Trophoblast cell (in vitro differentiated cells and primary cell): ENCODE measurements around the gene OSCAR.

ENCODE experiments used
- DNase-seq, 2 donors: peaks; one replicate each; pipeline ENCODE4 v3.0.0-alpha.2; 2016
- H2AFZ ChIP-seq: 2 replicates; pipeline ENCODE4 v1.6.1; 2013; ENCODE audit warnings: low read length, moderate library complexity, mild to moderate bottlenecking; ENCODE audit not compliant: insufficient read depth, poor library complexity
- H2AK5ac ChIP-seq: 2 replicates; pipeline ENCODE4 v1.6.1; 2013; ENCODE audit warnings: mild to moderate bottlenecking, low read length
- H2BK120ac ChIP-seq: 2 replicates; pipeline ENCODE4 v1.6.1; 2013; ENCODE audit warnings: low read length, mild to moderate bottlenecking, moderate library complexity; ENCODE audit not compliant: insufficient read depth, poor library complexity
- H2BK12ac ChIP-seq: 2 replicates; pipeline ENCODE4 v1.6.1; 2013; ENCODE audit warnings: mild to moderate bottlenecking, low read length, moderate library complexity
- H2BK5ac ChIP-seq: 2 replicates; pipeline ENCODE4 v1.6.1; 2013; ENCODE audit warnings: low read length, low read depth, moderate library complexity, mild to moderate bottlenecking; ENCODE audit not compliant: poor library complexity
- H3K14ac ChIP-seq: 2 replicates; pipeline ENCODE4 v1.6.1; 2013; ENCODE audit warnings: mild to moderate bottlenecking, low read length
- H3K18ac ChIP-seq: 2 replicates; pipeline ENCODE4 v1.6.1; 2013; ENCODE audit warnings: mild to moderate bottlenecking, low read length
- H3K23ac ChIP-seq: 2 replicates; pipeline ENCODE4 v1.6.1; 2013; ENCODE audit warnings: low read length
- H3K27ac ChIP-seq: 2 replicates; pipeline ENCODE4 v1.5.1; 2013; ENCODE audit warnings: low read depth, mild to moderate bottlenecking, inconsistent platforms, low read length, moderate library complexity
- H3K27me3 ChIP-seq: 2 replicates; pipeline ENCODE4 v1.6.1; 2013; ENCODE audit warnings: inconsistent platforms, mild to moderate bottlenecking, low read length, moderate library complexity; ENCODE audit not compliant: insufficient read depth
- H3K36me3 ChIP-seq, 2 experiments: 1 replicate in 1 of 2; 2 replicates in 1 of 2; pipeline ENCODE4 v1.6.1; 2013; ENCODE audit warnings: low read length in 2 of 2, mild to moderate bottlenecking in 2 of 2, moderate library complexity in 1 of 2; ENCODE audit not compliant: insufficient read depth in 2 of 2, control insufficient read depth in 1 of 2
- H3K4ac ChIP-seq: 2 replicates; pipeline ENCODE4 v1.6.1; 2013; ENCODE audit warnings: low read depth, mild to moderate bottlenecking, low read length, moderate library complexity
- H3K4me1 ChIP-seq, 2 experiments: 1 replicate in 1 of 2; 2 replicates in 1 of 2; pipeline ENCODE4 v1.6.1; 2013; ENCODE audit warnings: low read length in 2 of 2, mild to moderate bottlenecking in 2 of 2, moderate library complexity in 1 of 2; ENCODE audit not compliant: insufficient read depth in 2 of 2, control insufficient read depth in 1 of 2
- H3K4me2 ChIP-seq: 2 replicates; pipeline ENCODE4 v1.6.1; 2013; ENCODE audit warnings: inconsistent platforms, mild to moderate bottlenecking, low read length, moderate library complexity
- H3K4me3 ChIP-seq: 2 replicates; pipeline ENCODE4 v1.5.1; 2013; ENCODE audit warnings: mild to moderate bottlenecking, low read depth, low read length, inconsistent platforms
- H3K79me1 ChIP-seq: one replicate; pipeline ENCODE4 v1.6.1; 2013; ENCODE audit warnings: low read length
- H3K79me2 ChIP-seq: 2 replicates; pipeline ENCODE4 v1.6.1; 2013; ENCODE audit warnings: low read length, mild to moderate bottlenecking; ENCODE audit not compliant: control insufficient read depth, insufficient read depth, poor library complexity
- H3K9ac ChIP-seq: 2 replicates; pipeline ENCODE4 v1.6.1; 2013; ENCODE audit warnings: mild to moderate bottlenecking, low read length
- H3K9me3 ChIP-seq: 2 replicates; pipeline ENCODE4 v1.6.1; 2013; ENCODE audit warnings: low read depth, mild to moderate bottlenecking, control low read depth, inconsistent platforms, low read length; ENCODE audit not compliant: insufficient read depth
- H4K12ac ChIP-seq: 2 replicates; pipeline ENCODE4 v1.6.1; 2013; ENCODE audit warnings: low read depth, mild to moderate bottlenecking, low read length, moderate library complexity
- H4K8ac ChIP-seq: 2 replicates; pipeline ENCODE4 v1.6.1; 2013; ENCODE audit warnings: low read depth, mild to moderate bottlenecking, low read length, moderate library complexity
- H4K91ac ChIP-seq: one replicate; pipeline ENCODE4 v1.6.1; 2013; ENCODE audit warnings: low read depth, mild to moderate bottlenecking, low read length, moderate library complexity
- WGBS: extraction: QIAGEN DNeasy Blood & Tissue Kit; methylation state at CpG from one replicate; pipeline ENCODE4 v1.1.7; 2013; ENCODE audit warnings: missing lambda C conversion rate; ENCODE audit not compliant: insufficient read length, insufficient coverage; ENCODE audit errors: extremely low coverage; 5-methylcytosine and 5-hydroxymethylcytosine counted together

Gene OSCAR

DNA sequence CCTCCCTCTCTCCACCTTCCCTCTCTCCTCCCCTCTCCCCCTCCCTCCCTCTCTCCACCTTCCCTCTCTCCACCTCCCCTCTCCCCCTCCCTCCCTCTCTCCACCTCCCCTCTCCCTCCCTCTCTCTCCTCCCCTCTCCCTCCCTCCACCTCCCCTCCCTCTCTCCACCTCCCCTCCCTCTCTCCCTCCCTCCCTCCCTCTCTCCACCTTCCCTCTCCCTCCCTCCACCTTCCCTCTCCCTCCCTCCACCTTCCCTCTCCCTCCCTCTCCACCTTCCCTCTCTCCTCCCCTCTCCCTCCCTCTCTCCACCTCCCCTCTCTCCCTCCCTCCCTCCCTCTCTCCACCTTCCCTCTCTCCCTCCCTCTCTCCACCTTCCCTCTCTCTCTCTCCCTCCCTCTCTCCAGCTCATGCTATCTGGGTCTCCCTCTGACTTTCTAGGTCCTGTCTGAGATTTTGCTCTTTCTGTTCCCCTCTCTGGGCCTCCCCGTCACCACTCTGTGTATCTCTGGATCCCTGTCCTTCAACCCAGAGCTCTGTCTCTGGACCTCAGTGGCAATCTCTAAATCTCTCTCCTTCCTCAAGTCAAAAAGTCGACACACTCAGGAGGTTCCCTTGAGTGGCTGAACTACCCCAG lies 33.5 kb upstream of the OSCAR start:
- no peak for DNase-seq
- no peak overlapping the region for H2BK120ac ChIP-seq
- H3K18ac ChIP-seq, result no peak overlapping the region
- WGBS, result no CpG with 5 or more reads among the region's 2 CpGs
- no peak overlapping the region for H2BK5ac ChIP-seq
- peaks cover 25 to 36% of the 10 kb centered on the region in 2 experiments for H3K36me3 ChIP-seq
- no peak overlapping the region for H3K4me2 ChIP-seq
- peaks cover 10 to 11% of the 10 kb centered on the region in 2 experiments for H3K4me1 ChIP-seq
- H2AK5ac ChIP-seq, result no peak overlapping the region
- H3K79me1 ChIP-seq, result peaks cover 8% of the 10 kb centered on the region
- no peak overlapping the region for H3K14ac ChIP-seq
- no peak overlapping the region for H4K12ac ChIP-seq
- H3K27me3 ChIP-seq, result no peaks in the 10 kb centered on the region
- peaks cover 15% of the 10 kb centered on the region for H3K79me2 ChIP-seq
- H3K4me3 ChIP-seq, result peak overlapping the region; percentile 0
- H3K4ac ChIP-seq, result no peak overlapping the region
- H2BK12ac ChIP-seq, result no peak overlapping the region
- no peak overlapping the region for H4K8ac ChIP-seq
- H4K91ac ChIP-seq, result no peak overlapping the region
- no peak overlapping the region for H3K27ac ChIP-seq
- peaks cover 3% of the 10 kb centered on the region for H3K9me3 ChIP-seq
- H3K9ac ChIP-seq, result no peak overlapping the region
- no peak overlapping the region for H2AFZ ChIP-seq
- H3K23ac ChIP-seq, result no peak overlapping the region

DNA sequence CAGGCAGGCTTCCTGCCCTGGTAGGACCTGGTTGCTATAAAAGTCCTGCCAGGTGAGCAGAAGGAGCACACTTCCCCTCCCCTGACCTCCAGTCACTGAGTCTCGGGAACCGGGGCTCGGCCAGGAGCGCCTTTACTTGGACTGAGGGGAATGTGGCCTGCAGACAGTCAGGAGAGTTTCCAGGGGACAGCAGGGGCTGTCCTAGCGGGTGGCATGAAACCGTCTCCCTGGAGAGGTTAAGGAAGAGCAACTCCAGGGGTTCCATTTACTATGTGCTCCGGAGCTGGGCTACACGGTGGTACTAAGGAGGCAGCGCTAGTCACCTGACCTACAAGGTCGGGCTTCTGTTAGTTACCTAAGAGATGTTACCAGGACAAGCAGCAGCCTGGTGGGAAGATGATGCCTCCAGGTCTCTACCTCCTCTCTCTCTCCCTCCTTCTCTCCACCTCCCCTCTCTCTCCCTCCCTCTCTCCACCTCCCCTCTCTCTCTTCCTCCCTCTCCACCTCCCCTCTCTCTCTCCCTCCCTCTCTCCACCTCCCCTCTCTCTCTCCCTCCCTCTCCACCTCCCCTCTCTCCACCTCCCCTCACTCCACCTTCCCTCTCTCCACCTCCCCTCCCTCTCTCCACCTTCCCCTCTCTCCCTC lies 32.8 kb upstream of the OSCAR start:
- Histone ChIP-seq H2BK5ac (no peak overlapping the region), H3K27me3 (no peaks in the 10 kb centered on the region), H3K9ac (no peak overlapping the region), H3K36me3 (peaks cover 31 to 36% of the 10 kb centered on the region in 2 experiments), H2BK12ac (no peak overlapping the region), H3K4ac (no peak overlapping the region), H2AFZ (no peak overlapping the region), H2BK120ac (no peak overlapping the region), H3K27ac (no peak overlapping the region), H4K8ac (no peak overlapping the region), H3K4me1 (peaks cover 4 to 6% of the 10 kb centered on the region in 2 experiments), H3K14ac (no peak overlapping the region), H4K91ac (no peak overlapping the region), H2AK5ac (no peak overlapping the region), H3K79me2 (peaks cover 8% of the 10 kb centered on the region), H4K12ac (no peak overlapping the region), H3K4me3 (peak overlapping the region; percentile 0), H3K4me2 (no peak overlapping the region), H3K23ac (no peak overlapping the region), H3K79me1 (peaks cover 8% of the 10 kb centered on the region), H3K9me3 (peaks cover 3% of the 10 kb centered on the region), H3K18ac (no peak overlapping the region)
- no CpG with 5 or more reads among the region's 10 CpGs for WGBS
- DNase-seq, result no peak

DNA sequence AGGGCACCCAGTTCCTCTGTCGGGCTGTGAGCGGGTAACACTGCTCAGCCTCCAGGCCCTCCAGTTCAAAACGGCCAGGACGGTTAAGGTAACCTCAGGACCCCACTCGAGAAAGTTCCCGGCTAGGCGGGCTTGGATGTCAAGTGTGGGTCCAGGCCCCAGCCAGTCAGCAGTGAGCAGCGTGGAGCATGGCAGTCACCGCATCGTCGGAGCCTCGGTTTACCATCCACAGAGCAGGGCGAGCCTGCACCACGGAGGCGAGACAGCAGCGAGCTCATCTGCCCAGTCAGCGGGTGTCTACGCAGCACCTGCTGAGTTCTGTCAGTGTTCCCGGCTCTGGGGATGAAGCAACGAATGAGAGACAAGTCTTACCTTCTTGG lies 29.0 kb upstream of the OSCAR start:
- Histone ChIP-seq H4K8ac (no peak overlapping the region), H3K23ac (no peak overlapping the region)
- WGBS, result no CpG with 5 or more reads among the region's 20 CpGs

DNA sequence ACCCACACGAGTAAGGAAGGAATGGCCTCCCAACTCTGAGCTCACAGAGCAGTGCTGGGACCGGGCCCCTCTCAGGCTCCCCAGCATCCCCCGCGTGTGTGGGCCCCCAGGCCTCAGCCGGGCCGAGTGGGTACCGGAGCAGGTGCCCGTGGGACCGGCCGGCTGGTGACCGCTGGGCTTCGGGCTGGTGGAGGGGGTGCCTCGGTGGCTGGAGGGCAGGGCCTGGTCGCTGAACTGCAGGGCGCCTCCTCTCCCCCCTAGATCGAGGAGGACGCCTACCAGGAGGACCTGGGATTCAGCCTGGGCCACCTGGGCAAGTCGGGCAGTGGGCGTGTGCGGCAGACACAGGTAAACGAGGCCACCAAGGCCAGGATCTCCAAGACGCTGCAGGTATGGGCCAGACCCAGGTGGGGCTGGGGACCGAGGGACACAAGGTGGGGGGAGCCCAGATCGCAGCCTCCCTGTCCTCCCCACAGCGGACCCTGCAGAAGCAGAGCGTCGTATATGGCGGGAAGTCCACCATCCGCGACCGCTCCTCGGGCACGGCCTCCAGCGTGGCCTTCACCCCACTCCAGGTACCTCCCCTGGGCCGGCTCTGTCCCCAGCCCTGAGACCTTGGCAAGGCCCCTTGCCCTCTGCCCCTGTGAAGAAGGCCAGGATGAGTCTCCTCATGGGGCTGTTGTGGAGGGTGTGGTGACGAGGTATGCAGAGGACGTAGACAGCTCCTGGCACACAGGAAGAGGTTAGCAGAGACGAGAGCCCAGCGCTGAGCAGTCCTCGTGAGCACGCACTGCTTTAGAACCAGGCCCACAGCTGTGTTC lies 28.4 kb upstream of the OSCAR start:
- WGBS, result no CpG with 5 or more reads among the region's 41 CpGs
- no peak overlapping the region for H4K12ac ChIP-seq
- no peaks in the 10 kb centered on the region for H3K27me3 ChIP-seq
- H4K91ac ChIP-seq, result no peak overlapping the region
- H3K4me1 ChIP-seq, result no peaks in the 10 kb centered on the region
- peaks cover 3% of the 10 kb centered on the region for H3K9me3 ChIP-seq
- H3K18ac ChIP-seq, result no peak overlapping the region
- no peak overlapping the region for H4K8ac ChIP-seq
- no peak overlapping the region for H3K4me3 ChIP-seq
- H3K9ac ChIP-seq, result no peak overlapping the region
- no peak overlapping the region for H3K4ac ChIP-seq
- H2AFZ ChIP-seq, result no peak overlapping the region
- no peak overlapping the region for H3K27ac ChIP-seq
- no peak overlapping the region for H3K4me2 ChIP-seq
- H3K23ac ChIP-seq, result no peak overlapping the region
- no peak overlapping the region for H2BK12ac ChIP-seq
- DNase-seq, result no peak
- no peaks in the 10 kb centered on the region for H3K79me1 ChIP-seq
- no peak overlapping the region for H2BK120ac ChIP-seq
- peaks cover 73 to 74% of the 10 kb centered on the region in 2 experiments for H3K36me3 ChIP-seq
- H3K79me2 ChIP-seq, result no peaks in the 10 kb centered on the region
- no peak overlapping the region for H3K14ac ChIP-seq
- H2BK5ac ChIP-seq, result no peak overlapping the region
- no peak overlapping the region for H2AK5ac ChIP-seq

More for the DNA sequence above, 29.0 kb upstream of the OSCAR start:
- Histone ChIP-seq H2BK5ac (no peak overlapping the region), H3K36me3 (peaks cover 67 to 68% of the 10 kb centered on the region in 2 experiments), H3K4me2 (no peak overlapping the region), H3K9ac (no peak overlapping the region), H3K27me3 (no peaks in the 10 kb centered on the region), H3K14ac (no peak overlapping the region), H3K27ac (no peak overlapping the region), H3K9me3 (peaks cover 3% of the 10 kb centered on the region), H3K4me1 (no peaks in the 10 kb centered on the region), H3K4ac (no peak overlapping the region), H4K91ac (no peak overlapping the region), H3K79me2 (no peaks in the 10 kb centered on the region), H2AFZ (no peak overlapping the region), H2BK120ac (no peak overlapping the region), H4K12ac (no peak overlapping the region), H2BK12ac (no peak overlapping the region), H3K4me3 (no peak overlapping the region), H3K18ac (no peak overlapping the region), H2AK5ac (no peak overlapping the region), H3K79me1 (no peaks in the 10 kb centered on the region)
- no peak for DNase-seq
